HCT116 (cell line): Measurements from ENCODE around the gene BTD.

Source experiments
- EZH2 ChIP-seq: fragments of 200-600 bp; sonication (generic); IDR thresholded peaks from 2 replicates; pipeline ENCODE4 v1.6.1; 2017; ENCODE audit warnings: antibody characterized with exemption, mixed run types
- POLR2A ChIP-seq: IDR thresholded peaks from 2 replicates; pipeline ENCODE4 v1.7.0; 2011; ENCODE audit warnings: borderline replicate concordance; ENCODE audit not compliant: insufficient read depth, insufficient read length; ENCODE audit errors: extremely low read depth
- SIN3A ChIP-seq: IDR thresholded peaks from 2 replicates; pipeline ENCODE4 v1.6.1; 2012; ENCODE audit warnings: low read depth
- TF ChIP-seq, protein P1 (sequence below), 3 experiments: fragments of 200-600 bp in 1 of 3; sonication (generic) in 1 of 3; IDR thresholded peaks in 2 of 3; conservative IDR thresholded peaks in 1 of 3; 2 replicates each; pipeline ENCODE4 v1.5.1; 2012 to 2017; ENCODE audit warnings: low read depth in 2 of 3, low read length in 2 of 3, antibody characterized with exemption in 1 of 3, borderline replicate concordance in 1 of 3, control low read depth in 1 of 3, mild to moderate bottlenecking in 1 of 3, mixed read lengths in 1 of 3, mixed run types in 1 of 3, moderate library complexity in 1 of 3; ENCODE audit not compliant: insufficient read depth in 1 of 3

DNA sequence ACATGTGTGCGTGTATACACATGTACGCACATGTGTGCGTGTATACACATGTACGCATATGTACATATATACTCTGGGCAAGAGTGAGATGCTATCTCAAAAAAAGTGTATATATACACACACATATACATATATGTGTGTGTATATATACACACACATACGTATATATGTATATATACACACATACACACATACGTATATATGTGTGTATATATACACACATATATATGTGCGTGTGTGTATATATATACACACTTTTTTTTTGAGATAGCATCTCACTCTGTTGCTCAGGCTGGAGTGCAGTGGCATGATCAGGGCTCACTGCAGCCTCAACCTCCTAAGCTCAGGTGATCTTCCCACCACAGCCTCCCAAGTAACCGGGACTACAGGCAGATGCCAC lies 8.6 kb upstream of the BTD start:
- no peak for TF ChIP-seq EZH2
- TF ChIP-seq POLR2A: no peak
- TF ChIP-seq, protein P1, sequence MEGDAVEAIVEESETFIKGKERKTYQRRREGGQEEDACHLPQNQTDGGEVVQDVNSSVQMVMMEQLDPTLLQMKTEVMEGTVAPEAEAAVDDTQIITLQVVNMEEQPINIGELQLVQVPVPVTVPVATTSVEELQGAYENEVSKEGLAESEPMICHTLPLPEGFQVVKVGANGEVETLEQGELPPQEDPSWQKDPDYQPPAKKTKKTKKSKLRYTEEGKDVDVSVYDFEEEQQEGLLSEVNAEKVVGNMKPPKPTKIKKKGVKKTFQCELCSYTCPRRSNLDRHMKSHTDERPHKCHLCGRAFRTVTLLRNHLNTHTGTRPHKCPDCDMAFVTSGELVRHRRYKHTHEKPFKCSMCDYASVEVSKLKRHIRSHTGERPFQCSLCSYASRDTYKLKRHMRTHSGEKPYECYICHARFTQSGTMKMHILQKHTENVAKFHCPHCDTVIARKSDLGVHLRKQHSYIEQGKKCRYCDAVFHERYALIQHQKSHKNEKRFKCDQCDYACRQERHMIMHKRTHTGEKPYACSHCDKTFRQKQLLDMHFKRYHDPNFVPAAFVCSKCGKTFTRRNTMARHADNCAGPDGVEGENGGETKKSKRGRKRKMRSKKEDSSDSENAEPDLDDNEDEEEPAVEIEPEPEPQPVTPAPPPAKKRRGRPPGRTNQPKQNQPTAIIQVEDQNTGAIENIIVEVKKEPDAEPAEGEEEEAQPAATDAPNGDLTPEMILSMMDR (IDR thresholded peaks at IDR 0.05 in 2 of 3, conservative IDR thresholded peaks at IDR 0.05 in 1 of 3; ENCODE audit: borderline replicate concordance in 1 of 3, insufficient read depth in 1 of 3, low read depth in 2 of 3, low read length in 2 of 3): no peak
- TF ChIP-seq SIN3A: no peak
